Vagina (tissue), 2 donors: ENCODE data around the gene AFAP1.

Experiments
- POLR2A ChIP-seq, 2 donors: fragments of 450-650 bp; IDR thresholded peaks; one replicate each; pipeline ENCODE4 v1.6.1; 2017; ENCODE audit warnings: antibody characterized with exemption in 2 of 2, mild to moderate bottlenecking in 2 of 2, moderate library complexity in 2 of 2
- POLR2AphosphoS5 ChIP-seq, 2 donors: sonication (generic); formaldehyde crosslinking; IDR thresholded peaks; one replicate each; pipeline ENCODE4 v1.9.0; 2017; ENCODE audit warnings: antibody characterized with exemption in 2 of 2, mild to moderate bottlenecking in 2 of 2, low read depth in 1 of 2; ENCODE audit not compliant: insufficient read depth in 1 of 2
- TF ChIP-seq, protein P1 (sequence below), 3 experiments: fragments of 450-650 bp in 2 of 3; fragments of 200-600 bp in 1 of 3; sonication (generic) in 1 of 3; IDR thresholded peaks; one replicate each; pipeline ENCODE4 v1.5.1; 2017 to 2019; ENCODE audit warnings: antibody characterized with exemption in 3 of 3, mild to moderate bottlenecking in 2 of 3, moderate library complexity in 2 of 3

DNA sequence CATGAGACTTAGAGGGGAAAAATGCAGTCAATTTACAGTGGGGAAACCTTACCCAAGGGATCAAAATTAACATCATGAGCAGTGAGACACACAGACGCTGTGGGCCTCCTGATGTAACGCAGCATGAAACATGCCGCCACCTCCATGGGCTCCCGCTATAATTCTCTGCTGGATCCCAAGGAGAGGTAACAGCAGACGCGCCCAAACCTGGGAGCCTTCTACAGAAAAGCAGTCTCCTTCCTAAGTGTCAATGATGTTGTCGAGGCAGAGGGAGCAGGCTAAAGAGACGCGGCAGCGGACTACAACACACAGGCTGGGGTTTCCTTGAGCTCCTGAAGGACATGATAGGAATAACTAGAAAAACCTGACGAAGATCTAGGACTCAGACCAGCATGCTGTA is 142.3 kb downstream of the AFAP1 start:
- TF ChIP-seq POLR2A (IDR thresholded peaks at IDR 0.05) (no peak), POLR2AphosphoS5 (IDR thresholded peaks at IDR 0.05; ENCODE audit: insufficient read depth in 1 of 2, low read depth in 1 of 2) (no peak)
- TF ChIP-seq, protein P1, sequence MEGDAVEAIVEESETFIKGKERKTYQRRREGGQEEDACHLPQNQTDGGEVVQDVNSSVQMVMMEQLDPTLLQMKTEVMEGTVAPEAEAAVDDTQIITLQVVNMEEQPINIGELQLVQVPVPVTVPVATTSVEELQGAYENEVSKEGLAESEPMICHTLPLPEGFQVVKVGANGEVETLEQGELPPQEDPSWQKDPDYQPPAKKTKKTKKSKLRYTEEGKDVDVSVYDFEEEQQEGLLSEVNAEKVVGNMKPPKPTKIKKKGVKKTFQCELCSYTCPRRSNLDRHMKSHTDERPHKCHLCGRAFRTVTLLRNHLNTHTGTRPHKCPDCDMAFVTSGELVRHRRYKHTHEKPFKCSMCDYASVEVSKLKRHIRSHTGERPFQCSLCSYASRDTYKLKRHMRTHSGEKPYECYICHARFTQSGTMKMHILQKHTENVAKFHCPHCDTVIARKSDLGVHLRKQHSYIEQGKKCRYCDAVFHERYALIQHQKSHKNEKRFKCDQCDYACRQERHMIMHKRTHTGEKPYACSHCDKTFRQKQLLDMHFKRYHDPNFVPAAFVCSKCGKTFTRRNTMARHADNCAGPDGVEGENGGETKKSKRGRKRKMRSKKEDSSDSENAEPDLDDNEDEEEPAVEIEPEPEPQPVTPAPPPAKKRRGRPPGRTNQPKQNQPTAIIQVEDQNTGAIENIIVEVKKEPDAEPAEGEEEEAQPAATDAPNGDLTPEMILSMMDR (IDR thresholded peaks at IDR 0.05), result no peak
